AG04450 (cell line): ENCODE measurements around the gene TESK1. TPM values are rescaled to one million over a fixed set of nuclear protein-coding genes. Genes with fewer than 3 reads are reported as not detected.
"Not testable (repeated sequence)": the region's sequence is repeated elsewhere in the genome, so short reads cannot be mapped to it uniquely, and the experiment has no call there.

Experiments used
- CTCF ChIA-PET: fragments of 300-600, 350-600 bp; formaldehyde crosslinking; extraction: SDS; loops from one replicate; lab custom pipeline; 2022; ENCODE audit warnings: antibody characterized with exemption, inconsistent platforms; lab: Charles Lee
- POLR2A ChIA-PET: fragments of 350-600 bp; formaldehyde crosslinking; extraction: SDS; loops from one replicate; lab custom pipeline; 2021; ENCODE audit warnings: antibody characterized with exemption, inconsistent platforms; lab: Yijun Ruan, JAX
- DNase-seq: peaks from one replicate; pipeline ENCODE4 v3.0.0-alpha.2; 2011; ENCODE audit warnings: low read depth, low spot score
- H3K27ac ChIP-seq: one replicate; pipeline ENCODE4 v1.5.1; 2012; ENCODE audit warnings: low read depth, low read length, control low read depth
- H3K27me3 ChIP-seq: one replicate; pipeline ENCODE4 v1.6.0; 2012; ENCODE audit warnings: low read length; ENCODE audit not compliant: control insufficient read depth, insufficient read depth
- H3K4me3 ChIP-seq: 2 replicates; pipeline ENCODE4 v1.5.1; 2011; ENCODE audit warnings: mild to moderate bottlenecking, low read depth, low read length, control low read depth
- H3K9me3 ChIP-seq: 2 replicates; pipeline ENCODE4 v1.5.1; 2012; ENCODE audit warnings: low read length; ENCODE audit not compliant: control insufficient read depth, insufficient read depth
- polyA plus RNA-seq: library from polyadenylated mRNA; depleted of rRNA; stranded (reverse); fragments of >200 nt; gene quantifications from 2 replicates; pipeline ENCODE4 v1.2.3, GENCODE V29; 2011
- TF ChIP-seq, protein P1 (sequence below): IDR thresholded peaks from 2 replicates; pipeline ENCODE4 v1.5.1; 2011; ENCODE audit warnings: low read depth, low read length, control low read depth, inconsistent platforms

Gene TESK1
- polyA plus RNA-seq, 1 experiment = 12.8 TPM

DNA sequence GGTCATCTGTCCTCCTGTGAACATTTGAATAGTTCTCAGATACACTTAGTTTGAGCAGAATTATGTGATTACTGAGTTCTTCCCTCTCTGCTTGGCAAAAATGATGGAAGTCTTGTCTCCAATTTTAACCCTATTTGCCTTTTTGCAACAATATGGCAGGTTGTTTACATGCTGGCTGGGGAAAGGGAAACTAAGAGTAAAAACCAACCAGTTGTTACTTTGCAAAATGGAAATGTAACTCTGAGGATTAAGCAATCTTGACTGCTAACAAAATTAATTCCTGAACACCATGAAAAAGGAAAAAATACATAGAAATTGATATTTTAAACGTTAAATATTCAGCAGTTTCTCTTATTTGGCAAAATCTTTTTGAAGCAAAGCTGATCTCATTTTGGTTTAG lies 34.6 kb downstream of the TESK1 start:
- no peak for DNase-seq
- CTCF ChIA-PET = interaction anchor here (1.0 to 1.1 kb wide), 2 partner anchors 18 to 36 kb away, joined by 3 read pairs; partner anchors contain the start of genes CCDC107 and RMRP
- no peak overlapping the region for H3K27ac ChIP-seq
- H3K27me3 ChIP-seq = no peaks in the 10 kb centered on the region
- H3K9me3 ChIP-seq = no peaks in the 10 kb centered on the region
- no peak overlapping the region for H3K4me3 ChIP-seq
- POLR2A ChIA-PET = interaction anchor here (0.7 kb wide), 1 partner anchor 806 kb away, joined by 3 read pairs; no protein-coding TSS in a partner anchor
- TF ChIP-seq, protein P1, sequence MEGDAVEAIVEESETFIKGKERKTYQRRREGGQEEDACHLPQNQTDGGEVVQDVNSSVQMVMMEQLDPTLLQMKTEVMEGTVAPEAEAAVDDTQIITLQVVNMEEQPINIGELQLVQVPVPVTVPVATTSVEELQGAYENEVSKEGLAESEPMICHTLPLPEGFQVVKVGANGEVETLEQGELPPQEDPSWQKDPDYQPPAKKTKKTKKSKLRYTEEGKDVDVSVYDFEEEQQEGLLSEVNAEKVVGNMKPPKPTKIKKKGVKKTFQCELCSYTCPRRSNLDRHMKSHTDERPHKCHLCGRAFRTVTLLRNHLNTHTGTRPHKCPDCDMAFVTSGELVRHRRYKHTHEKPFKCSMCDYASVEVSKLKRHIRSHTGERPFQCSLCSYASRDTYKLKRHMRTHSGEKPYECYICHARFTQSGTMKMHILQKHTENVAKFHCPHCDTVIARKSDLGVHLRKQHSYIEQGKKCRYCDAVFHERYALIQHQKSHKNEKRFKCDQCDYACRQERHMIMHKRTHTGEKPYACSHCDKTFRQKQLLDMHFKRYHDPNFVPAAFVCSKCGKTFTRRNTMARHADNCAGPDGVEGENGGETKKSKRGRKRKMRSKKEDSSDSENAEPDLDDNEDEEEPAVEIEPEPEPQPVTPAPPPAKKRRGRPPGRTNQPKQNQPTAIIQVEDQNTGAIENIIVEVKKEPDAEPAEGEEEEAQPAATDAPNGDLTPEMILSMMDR = no peak

DNA sequence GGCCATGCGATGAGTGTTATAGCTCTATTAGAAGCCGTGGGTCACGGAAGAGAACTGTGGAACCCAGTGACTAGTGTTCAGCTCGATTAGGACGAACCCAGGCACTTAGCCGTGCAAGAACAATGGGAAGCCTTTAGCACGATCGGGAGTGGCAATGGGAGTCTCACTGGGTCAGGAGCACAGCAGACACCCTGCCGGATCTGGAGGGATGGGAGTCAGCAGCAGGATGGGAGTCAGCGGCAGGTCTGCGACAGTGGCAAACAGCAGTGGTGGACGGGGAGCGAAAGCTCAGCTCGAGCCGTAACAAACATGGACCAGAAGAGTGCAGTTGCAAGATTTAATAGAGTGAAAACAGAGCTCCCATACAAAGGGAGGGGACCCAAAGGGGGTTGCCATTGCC lies 35.4 kb downstream of the TESK1 start:
- H3K27ac ChIP-seq, DNase-seq, CTCF ChIA-PET, H3K4me3 ChIP-seq, POLR2A ChIA-PET, H3K27me3 ChIP-seq, H3K9me3 ChIP-seq: not testable (repeated sequence)

DNA sequence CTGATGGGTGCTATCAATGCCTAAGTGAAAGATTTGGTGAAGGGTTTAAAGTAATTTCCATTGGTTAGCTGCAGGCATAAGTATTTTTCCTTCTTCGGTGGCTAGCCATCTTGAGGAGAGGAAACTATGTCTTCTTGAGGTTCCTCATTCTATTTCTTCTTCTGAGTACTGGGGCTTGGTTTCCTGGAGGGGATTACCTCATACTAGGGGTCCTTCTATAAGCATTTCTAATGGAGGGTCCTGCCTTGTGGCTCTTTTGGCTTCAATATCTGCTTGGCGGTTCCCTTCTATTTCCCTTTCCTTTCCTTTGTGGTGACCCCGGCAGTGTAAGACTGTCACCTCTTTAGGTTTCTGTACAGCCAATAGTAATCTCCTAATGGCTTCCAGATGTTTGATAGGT lies 36.4 kb downstream of the TESK1 start:
- CTCF ChIA-PET, H3K9me3 ChIP-seq: not testable (repeated sequence)

DNA sequence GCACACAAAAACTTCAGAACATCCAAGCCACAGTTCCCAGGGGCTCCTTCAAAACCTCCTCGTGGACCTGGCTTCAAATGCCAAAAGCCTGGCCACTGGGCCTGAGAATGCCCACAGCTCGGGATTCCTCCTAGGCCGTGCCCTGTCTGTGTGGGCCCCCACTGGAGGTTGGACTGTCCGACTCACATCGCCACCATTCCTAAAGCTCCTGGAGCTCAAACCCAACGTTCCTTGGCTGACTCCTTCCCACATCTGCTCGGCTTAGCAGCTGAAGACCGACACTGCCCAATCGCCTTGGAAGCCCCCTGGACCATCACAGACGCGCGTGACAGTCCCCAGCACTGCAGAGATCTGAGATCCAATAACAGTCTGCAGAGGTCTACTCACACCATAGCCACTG lies 38.0 kb downstream of the TESK1 start:
- DNase-seq = no peak
- TF ChIP-seq, protein P1 = no peak
- no peaks in the 10 kb centered on the region for H3K9me3 ChIP-seq
- ChIA-PET POLR2A (no interaction called here), CTCF (no interaction called here)
- H3K27ac ChIP-seq = no peak overlapping the region
- no peaks in the 10 kb centered on the region for H3K27me3 ChIP-seq
- H3K4me3 ChIP-seq = no peak overlapping the region

More for the DNA sequence above, 36.4 kb downstream of the TESK1 start:
- DNase-seq, POLR2A ChIA-PET, H3K4me3 ChIP-seq, H3K27me3 ChIP-seq, H3K27ac ChIP-seq: not testable (repeated sequence)

DNA sequence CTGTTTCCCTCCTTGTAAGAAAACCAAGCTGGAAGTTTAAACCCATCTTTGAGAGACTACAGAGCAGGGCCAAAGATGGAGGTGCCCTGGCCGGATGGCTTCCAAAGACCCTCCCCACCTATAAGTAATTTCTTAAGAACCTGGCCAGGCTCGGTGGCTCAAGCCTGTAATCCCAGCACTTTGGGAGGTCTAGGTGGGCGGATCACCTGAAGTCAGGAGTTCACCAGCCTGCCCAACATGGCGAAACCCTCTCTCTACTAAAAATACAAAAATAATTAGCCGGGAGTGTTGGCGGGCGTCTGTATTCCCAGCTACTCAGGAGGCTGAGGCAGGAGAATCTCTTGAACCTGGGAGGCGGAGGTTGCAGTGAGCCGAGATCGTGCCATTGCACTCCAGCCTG lies 40.7 kb downstream of the TESK1 start:
- not testable (repeated sequence) for DNase-seq, H3K9me3 ChIP-seq, H3K27me3 ChIP-seq, H3K27ac ChIP-seq
- ChIA-PET POLR2A (interaction anchor here (0.6 to 1.5 kb wide), 3 partner anchors 12 to 21 kb away, joined by 4 to 5 read pairs (median 4); partner anchors contain the start of genes CCDC107 and RMRP), CTCF (interaction anchor here (0.6 to 4.7 kb wide), 6 partner anchors 10 to 405 kb away, joined by 4 to 18 read pairs (median 12); partner anchors contain the start of genes CCDC107, RMRP and TESK1)
- peak overlapping the region; percentile 73 for H3K4me3 ChIP-seq

DNA sequence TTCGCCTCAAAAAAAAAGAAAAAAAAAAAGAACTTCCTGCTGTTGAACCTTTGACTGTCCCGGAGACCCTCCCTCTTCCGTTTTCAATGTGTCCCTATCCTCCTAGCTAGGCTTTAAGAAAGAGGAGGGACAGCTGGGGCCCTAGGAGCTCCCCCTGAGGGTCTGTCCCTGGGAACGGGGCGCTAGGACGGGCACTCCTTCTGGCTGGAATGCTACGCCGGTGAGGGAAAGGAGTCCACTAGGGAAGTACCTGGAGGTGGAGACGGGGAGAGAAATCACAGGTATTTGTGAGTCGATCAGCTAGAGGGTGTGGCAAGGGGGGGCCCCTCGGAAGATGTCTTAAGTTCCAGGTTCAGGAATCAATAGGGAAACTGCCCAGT lies 41.1 kb downstream of the TESK1 start:
- Histone ChIP-seq H3K27ac (peak overlapping the region; percentile 11), H3K27me3 (no peaks in the 10 kb centered on the region), H3K9me3 (no peaks in the 10 kb centered on the region; the same call in 1 of the 2 replicates), H3K4me3 (peak overlapping the region; percentile 73)
- CTCF ChIA-PET = interaction anchor here (1.0 to 4.7 kb wide), 10 partner anchors 10 to 165 kb away, joined by 3 to 18 read pairs (median 8); partner anchors contain the start of genes ARHGEF39, CCDC107, RMRP and TESK1
- TF ChIP-seq, protein P1 = peak; percentile 27; the same call in 1 of the 2 replicates
- POLR2A ChIA-PET = interaction anchor here (0.6 to 1.5 kb wide), 4 partner anchors 12 to 25 kb away, joined by 3 to 5 read pairs (median 4); partner anchors contain the start of genes CCDC107 and RMRP
- DNase-seq = no peak
